Measurements from ENCODE around the gene ARHGAP31.

GRCh38 chr3:119298565-119298941 lies 4.4 kb downstream of the ARHGAP31 start:
- TF ChIP-seq POLR2A (IDR thresholded peaks at IDR 0.05; ENCODE audit: low read length) (no peak), GATA1 (IDR thresholded peaks at IDR 0.05; ENCODE audit: low read depth, low read length) (no peak)
